GM21423 (cell line): ENCODE measurements around the gene PRR23E.

Experiments
- ATAC-seq: cut with Tn5 transposase; IDR thresholded peaks from one replicate; pipeline ENCODE4 v1.9.1; 2021; ENCODE audit warnings: mild to moderate bottlenecking, moderate library complexity; ENCODE audit not compliant: unreplicated experiment

Gene PRR23E

GRCh38 chr3:127222163-127222562 is 29.2 kb downstream of the PRR23E start:
- ATAC-seq, result no peak

GRCh38 chr3:127222664-127223063 is 29.7 kb downstream of the PRR23E start:
- no peak for ATAC-seq

- ATAC-seq, result no peak
Observed at GRCh38 chr3:127224118-127224517, 31.2 kb downstream of the PRR23E start.

GRCh38 chr3:127226457-127226856 is 33.5 kb downstream of the PRR23E start:
- ATAC-seq, result no peak

GRCh38 chr3:127226946-127227842 is 34.3 kb downstream of the PRR23E start:
- ATAC-seq, result no peak

- no peak for ATAC-seq
Observed at GRCh38 chr3:127228866-127229265, 35.9 kb downstream of the PRR23E start.

GRCh38 chr3:127233371-127233770 is 40.4 kb downstream of the PRR23E start:
- ATAC-seq, result no peak

- ATAC-seq, result no peak
Observed at GRCh38 chr3:127234778-127235177, 41.8 kb downstream of the PRR23E start.

GRCh38 chr3:127235706-127236105 is 42.8 kb downstream of the PRR23E start:
- ATAC-seq, result no peak

- no peak for ATAC-seq
Observed at GRCh38 chr3:127237835-127238234, 44.9 kb downstream of the PRR23E start.

GRCh38 chr3:127238602-127239001 is 45.7 kb downstream of the PRR23E start:
- ATAC-seq, result no peak

GRCh38 chr3:127247292-127247691 is 54.4 kb downstream of the PRR23E start:
- no peak for ATAC-seq
